HG03159 (cell line): ENCODE data around the gene AMZ1.
"Not testable (repeated sequence)": the region's sequence is repeated elsewhere in the genome, so short reads cannot be mapped to it uniquely, and the experiment has no call there.

ENCODE experiments used
- ATAC-seq: cut with Tn5 transposase; IDR thresholded peaks from one replicate; pipeline ENCODE4 v1.9.1; 2021; ENCODE audit warnings: mild to moderate bottlenecking, moderate library complexity; ENCODE audit not compliant: unreplicated experiment

Gene AMZ1

DNA sequence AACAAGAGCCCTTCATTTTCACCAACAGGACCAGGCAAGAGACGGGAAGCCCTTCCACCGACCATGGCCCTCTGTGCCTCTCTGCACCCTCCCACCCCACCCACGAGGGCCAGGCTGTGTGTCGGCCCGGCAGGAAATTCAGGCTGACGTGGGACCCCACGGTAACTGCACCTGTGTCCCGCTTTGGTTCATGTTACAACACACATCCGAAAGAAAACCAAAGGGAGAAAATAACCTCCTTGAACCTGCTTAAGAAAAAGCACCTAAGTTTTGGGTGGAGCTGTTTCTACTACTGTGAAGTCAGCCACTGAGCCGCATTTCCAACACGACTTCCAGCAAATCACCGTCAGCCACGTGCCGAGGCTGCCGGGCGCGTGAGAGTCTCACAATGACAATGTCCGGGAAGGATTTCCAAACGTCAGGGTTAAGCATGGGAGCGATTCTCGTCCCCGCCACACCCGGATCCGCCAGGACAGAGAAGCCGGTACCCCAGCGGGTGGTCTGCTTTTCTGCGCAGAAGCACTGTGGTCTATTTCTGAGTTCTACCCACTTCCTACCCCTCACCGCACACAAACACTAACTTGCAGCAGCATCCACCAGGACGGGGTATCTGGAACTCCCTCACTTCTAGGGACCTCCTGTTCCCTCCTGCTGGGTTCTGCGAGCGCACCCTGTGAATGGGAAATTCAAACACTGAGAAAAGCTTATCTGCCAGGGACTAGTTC, 36.6 kb downstream of the AMZ1 start:
- ATAC-seq = no peak

DNA sequence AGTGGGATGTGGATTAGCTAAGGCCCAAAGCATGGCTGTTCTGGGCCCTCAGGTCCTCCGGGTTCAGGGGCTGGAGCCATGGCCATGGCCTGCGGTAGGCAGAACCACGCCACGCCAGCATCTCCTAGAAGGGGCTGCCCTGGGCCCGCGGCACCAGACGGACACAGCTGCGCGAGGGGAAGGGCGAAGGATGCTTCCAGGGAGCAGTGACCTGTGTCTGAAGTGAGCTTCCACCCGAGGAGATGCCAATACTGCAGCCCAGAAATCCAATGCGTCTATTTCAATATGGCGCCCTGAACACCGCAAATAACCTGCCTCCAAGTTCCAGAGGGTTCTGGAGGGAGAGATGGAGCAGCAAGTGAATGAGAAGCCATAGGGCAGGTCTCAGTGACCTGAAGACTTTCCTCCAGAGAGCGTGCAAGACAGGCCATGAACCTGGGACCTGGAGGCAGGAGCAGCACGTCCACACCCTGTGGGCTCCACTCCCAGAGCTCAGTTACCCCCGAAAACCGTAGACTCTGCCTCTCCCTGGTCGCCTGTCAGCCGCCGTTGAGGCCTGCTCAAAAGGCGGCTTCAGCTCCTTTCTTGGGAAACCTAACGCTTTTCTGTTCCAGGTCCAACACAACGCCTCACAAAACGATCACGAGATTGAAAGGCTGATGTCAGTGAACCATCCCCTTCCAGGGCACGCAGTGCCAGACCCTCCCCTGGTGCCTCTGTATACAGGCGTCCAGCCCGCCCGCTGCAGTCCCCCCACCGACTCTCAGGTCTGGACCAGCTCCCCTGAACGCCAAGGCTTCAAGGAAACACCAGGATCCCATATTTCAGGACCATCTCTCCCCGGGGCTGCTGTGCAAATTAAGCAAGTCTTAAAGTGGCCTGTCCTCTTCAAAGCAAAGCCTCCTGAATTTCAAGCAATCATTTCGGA, 37.4 kb downstream of the AMZ1 start:
- no peak for ATAC-seq

DNA sequence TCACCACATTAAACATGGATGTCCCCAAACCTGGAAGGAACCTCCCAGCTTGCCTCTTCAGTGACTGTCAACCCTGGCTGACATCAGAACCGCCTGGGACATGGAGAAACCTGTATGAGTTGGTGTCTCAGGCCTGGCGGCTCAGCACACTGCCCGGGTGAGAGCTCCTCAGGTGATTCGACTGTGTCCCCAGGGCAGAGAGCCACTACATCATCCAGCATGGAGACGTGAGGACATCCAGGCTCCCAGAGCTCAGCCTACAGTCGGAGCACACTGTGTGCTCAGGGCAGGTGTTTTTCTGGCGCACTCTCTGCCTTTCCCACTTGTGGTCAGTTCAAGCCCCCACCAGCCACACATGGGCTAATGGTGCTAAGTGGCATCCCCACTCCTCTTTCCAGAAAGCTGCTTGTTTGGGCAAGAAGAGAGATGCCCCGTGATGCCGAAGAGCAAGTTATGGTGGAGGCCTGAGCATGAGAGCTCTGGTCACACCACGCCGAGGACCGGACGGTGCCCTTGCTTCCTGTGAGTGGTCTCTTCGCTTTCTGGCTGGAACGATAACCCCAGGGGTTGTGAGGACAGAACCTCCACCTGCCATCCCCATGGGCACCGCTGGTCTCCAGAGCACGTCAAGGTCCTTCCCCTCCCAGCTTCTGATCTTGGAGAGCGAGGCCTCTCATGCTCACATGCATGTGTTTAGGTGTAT, 38.5 kb downstream of the AMZ1 start:
- no peak for ATAC-seq

DNA sequence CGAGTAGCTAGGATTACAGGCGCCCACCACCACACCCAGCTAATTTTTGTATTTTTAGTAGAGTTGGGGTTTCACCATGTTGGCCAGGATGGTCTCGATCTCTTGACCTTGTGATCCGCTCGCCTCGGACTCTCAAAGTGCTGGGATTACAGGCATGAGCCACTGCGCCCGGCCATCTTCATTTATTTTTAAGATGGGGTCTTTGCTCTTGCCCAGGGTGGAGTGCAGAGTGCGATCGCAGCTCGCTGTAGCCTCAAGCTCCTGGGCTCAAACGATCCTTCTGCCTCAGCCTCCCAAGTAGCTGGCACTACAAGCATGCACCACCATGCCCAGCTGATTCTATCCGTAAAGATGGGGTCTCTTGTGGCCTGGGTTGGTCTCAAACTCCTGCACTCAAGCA, 39.2 kb downstream of the AMZ1 start:
- not testable (repeated sequence) for ATAC-seq

DNA sequence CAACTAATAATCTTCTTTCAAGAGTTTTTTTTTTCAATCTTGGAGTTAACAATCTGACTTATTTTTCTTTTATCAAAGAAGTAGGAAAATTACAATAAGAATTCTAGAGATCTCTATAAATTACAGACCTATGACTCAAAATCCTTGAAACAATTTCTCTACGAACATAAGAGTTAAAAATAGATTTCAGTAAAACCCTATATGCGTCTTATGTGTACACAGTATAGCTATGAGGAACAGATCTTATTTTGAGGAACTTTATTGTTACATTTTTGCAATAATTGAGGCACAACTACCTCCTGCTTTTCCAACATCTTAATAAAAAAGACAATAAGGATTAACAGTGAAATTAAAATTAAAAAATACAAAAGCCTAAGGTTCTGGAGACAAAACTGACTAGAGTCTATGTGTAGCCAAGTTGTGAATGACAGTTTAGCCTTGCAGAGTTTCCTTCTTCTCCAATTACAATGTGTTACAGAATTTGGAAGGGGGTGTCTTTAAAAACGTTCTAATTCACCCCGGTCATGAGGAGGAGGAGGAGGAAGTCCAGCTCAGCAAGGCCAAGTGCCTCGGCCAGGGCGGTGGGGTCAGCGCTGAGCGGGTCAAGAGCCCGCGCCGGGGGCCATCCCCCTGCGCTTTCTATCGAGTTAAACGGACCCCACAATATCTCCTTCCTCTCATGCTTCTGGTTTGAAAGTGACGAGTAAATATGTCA, 40.5 kb downstream of the AMZ1 start:
- ATAC-seq = no peak

DNA sequence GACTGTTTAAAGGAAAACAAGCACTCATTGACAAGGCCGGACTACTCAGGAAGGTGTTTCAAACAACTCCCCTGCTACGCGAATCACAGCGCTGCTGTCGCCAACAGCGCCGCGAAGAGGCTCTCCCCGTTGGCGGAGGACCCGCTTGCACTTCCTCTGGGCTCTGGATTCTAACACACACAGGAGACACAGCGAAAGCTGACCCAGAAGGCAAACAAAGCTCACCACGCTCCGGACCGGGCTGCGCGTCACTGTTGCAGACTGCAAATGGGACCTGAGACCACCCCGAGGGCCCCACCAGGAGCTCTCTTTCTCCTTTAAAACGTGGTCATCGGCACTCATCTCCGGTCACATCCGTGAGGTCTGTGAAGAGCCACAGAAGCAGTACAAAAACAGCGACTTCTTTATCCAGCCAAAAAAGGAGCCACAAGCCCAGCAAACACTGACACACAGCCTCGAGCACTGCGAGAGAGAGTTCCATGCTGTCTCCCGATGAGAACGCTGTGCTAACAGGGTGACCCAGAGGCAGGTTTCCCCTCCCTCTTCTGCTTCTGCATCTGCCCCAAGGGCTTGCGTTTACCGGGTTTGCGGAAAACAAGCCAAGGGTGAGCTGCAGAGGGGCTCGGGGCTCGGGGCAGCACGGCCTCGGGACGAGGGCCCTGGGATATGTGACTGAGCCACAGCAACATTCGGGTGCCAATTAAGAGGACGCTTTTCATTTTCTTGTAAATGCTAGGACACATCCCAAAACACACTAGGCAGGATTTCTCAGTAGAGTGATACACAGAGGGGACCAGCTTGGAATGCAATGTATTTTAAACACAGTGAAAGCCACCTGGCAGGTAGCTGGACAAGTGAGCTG, 41.3 kb downstream of the AMZ1 start:
- no peak for ATAC-seq

DNA sequence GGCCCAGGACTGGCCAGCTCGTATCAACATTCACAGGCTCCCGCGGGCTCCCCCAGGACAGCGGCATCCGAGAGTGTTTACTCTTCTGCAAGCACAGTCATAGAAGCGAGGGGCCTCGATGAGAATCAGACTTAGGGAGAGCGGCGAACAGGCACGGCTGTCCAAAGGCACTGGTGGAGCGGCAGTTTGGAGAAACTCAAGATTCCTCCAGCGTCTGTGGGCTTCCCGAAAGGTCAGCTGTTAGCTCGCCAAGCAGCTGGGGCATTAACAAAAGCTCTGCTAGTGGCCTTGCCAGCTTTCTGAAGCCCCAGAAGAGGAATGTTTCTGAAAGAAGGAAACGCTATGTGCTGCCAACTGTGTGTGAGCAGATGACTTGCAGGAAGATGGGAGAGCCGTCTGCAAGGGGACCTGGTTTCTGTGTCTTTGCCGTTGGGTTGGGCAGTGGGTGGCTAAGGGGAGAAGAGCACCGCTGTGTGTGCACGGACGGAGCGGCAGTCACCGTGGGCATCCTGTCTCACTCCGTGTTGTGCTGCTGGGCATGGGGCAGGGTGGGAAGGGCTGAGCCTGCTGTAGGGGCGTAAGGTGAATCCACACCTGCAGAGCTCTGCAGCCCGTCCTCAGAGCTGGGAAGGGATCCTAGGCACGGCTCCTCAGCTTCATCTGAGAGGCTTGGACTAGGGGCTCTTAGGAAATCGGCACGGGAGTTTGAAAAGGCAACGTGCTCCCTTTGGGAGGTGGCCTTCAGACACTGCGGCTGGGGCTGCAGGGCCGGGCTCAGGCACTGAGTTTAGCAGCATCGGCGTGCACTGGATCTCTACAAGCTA, 42.1 kb downstream of the AMZ1 start:
- ATAC-seq = no peak

DNA sequence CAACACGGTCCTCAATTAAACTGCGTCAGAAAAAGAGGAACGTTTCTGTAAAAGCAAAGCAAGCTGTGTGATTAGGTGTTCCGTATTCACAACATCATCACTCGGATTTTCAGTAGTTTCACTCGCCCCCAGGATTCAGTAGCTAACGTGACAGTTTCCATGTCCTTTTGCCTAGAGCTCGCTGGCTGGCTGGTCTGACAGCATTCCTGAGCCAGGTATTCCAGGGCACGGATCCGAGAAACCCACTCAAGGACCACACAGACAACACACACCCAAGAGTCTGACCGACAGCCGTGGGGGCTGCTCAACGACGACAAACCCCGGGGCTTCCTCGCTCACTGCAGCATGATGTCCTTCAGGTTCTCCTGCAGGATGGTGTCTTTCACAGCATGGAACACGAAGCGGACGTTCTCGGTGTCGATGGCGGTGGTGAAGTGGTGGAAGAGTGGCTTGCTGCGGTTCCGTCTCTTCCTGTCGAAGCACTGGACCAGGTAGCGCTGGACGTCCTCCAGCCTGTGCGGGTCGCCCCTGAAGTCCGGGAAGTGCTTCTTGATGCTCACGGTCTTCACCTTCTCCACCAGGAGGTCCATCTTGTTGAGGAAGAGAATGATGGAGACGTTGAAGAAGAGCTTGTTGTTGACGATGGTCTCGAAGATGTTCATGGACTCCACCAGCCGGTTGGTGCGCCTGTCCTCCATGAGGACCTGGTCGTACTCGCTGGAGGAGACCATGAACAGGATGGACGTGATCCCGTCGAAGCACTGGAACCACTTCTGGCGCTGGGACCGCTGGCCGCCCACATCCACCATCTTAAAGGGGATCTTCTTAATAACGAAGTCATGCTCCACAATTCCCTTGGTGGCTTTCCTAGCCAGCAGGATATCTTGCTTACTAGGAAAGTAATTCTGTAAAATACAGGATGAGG, 43.1 kb downstream of the AMZ1 start:
- no peak for ATAC-seq

DNA sequence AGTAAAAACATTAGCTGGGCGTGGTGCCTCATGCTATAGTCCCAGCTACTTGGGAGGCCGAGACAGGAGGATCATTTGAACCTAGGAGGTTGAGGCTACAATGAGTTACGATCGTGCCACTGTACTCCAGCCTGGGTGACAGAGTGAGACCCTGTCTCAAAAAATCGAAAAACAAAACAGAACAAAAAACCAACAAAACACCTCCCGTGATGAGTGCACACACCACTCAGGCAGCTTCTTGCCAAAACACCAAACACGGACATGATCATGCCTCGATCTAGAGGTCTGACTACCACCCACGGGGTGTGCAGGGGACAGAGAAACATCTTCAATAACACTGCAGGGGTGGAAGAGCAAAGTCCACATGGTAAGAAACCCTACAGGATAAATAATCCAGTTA, 44.4 kb downstream of the AMZ1 start:
- ATAC-seq = no peak

DNA sequence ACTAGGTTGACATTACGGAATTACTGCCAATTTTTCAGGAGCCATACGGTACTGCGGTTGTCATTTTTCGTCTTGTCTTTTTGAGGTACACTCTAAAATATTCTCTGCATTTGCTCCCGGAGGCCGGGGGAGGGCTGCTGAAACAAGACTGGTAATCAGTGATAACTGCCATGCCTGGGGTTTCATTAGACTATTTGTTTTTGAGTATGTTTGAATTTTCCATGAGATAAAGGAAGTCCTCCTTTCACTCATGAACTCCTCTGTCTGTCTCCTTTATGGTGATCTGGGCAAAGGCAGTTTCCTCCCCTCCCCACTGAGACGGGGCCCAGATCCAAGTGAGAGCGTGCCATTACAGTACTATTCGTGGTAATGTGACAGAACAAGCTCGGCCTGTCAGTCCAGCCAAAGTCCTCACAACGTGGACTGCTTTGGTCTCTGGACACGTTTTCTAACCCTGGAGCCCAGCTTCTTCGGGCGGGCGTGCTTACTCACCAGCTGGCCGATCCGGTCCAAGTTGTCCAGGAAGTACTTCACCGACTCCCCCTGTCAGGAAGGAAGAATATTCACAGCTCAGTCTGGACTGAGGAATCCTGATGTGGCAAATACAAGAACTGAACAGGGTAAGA, 45.1 kb downstream of the AMZ1 start:
- ATAC-seq = no peak

DNA sequence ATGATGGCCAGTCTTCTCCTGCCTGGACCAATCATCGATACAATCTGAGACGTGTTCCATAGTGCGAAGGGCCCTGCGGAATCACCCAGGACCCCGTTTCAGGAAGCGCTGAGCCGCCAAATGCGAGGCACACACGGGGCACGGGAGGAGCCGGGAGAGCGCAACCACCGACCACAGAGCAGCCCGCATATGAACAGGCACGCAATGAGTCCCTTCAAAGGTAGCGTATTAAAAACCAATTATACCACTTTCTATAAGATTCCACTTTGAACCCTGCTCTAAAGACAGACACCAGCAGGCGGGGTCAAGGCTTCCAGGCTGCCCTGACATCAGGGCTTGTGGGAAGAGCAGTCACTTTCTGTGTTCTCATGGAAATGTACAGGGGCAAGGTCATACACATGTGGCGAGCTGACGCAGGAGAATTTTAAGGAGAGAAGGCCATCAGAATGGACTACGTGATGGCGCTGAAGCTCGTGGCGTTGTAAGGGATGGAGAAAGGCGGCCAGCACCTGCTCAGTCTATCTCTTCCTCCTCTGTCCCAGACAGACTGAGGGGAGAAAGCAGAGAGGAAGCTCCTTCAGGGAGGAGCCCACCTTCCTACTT, 46.2 kb downstream of the AMZ1 start:
- ATAC-seq = no peak

DNA sequence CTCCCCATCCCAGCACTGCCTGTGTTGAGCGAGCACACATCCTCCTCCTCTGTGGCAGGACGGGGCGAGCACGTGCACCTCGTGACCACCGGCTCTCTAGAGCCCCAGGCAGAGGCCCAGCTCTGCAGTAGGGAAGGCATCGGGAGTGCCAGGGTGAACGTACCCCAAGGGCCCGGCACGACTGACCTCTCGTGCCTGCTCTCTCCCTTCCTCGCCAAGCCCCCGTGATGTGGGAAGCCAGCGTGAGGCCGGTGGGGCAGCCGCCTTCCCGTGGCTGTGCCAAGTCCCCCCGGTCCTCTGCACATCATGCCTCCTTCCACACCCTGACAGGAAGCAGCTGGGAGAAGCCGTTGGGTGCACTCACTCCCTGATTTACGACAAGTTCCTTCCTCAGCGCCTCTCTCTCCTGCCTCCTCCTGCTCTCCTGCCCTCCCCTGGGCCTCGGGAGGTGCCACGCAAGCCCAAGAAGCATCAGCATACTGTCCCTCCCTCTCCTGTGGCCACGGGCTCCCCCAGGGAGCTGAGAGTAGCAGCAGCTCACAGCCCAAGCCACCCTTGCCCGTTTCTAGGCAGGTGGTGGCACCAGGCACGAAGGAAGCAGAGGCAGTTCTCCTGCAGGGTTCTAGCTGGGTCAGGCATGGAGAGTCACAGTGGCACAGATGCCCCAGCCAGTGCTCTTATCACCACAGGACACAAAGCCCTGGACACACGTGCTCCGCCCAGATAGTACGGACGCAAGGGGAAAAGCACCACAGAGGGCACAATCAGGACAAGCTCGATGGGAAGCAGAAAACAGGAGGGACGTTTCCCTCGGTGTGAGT, 47.0 kb downstream of the AMZ1 start:
- ATAC-seq = no peak

DNA sequence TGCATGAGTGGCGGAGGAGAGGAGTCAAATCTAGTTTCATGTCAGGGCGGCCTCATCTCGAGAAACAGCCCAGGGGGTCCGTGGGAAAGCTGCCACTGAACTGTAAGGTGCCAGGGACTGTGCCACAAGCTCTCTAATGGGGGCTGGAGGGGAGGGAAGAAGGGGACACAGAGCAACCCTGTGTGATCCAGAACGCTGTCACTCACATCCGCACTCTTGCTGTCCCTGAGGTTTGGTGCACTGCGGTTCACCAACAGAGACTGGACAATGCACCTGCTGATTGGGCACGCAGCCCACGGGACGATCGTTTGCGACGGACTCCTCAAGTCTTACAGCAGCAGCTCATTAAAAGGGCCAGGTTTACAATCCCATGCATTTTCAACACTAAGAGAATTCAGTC, 47.7 kb downstream of the AMZ1 start:
- ATAC-seq = no peak

DNA sequence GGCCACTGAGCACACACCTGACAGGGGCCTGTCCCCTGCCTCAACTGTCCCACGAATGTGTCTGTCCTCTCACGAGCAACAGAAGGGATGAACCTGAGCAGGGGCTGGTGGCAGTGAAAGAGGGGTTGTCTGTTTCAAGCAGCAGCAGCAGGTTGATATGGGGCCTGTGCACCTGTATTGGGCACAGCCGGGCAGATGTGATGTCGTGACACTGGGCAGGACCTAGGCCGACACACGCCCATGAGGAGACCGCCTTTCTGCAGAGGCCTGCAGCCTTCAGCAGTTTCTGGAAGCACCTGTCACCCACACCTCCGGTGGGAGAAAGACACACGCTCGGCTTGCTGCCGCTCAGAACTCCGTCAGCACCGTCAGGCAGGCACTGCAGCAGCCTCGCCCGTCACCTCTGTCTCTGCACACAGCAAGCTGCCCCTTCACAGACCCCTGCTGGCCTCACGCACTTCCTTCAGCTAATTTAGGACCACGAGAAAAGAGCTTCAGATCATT, 48.5 kb downstream of the AMZ1 start:
- no peak for ATAC-seq

DNA sequence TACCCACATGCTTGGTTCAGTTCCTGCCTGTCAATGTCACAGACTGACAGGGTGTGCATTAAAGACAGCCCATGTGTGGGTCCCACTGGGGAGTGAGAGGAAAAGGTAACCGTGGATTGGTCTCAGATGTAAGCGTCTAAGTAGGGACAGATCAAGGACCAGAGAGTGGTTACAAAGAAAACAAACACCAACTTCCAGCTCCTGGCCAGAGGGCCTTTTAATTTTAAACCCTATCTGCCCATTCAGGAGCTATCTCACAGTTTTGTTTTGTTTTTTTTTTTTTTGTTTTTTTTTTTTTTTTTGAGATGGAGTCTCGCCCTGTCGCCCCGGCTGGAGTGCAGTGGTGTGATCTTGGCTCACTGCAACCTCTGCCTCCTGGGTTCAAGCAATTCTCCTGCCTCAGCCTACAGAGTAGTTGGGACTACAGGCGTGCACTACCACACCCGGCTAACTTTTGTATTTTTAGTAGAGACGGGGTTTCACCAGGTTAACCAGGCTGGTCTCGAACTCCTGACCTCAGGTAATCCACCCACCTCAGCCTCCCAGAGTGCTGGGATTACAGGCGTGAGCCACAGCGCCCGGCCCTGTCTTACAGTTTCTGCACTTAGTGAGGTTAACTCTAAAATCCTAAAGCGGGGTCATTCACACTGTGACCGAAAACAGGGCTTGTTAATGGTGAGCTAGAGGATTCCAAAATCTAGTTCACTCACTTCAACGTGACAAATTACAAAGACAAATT, 49.2 kb downstream of the AMZ1 start:
- ATAC-seq = not testable (repeated sequence)
